GM18858 (cell line): ENCODE results near the gene DPF3.

ENCODE experiments used
- ATAC-seq: cut with Tn5 transposase; IDR thresholded peaks from one replicate; pipeline ENCODE4 v1.9.1; 2021; ENCODE audit not compliant: unreplicated experiment

The DPF3 gene

GRCh38 chr14:72801836-72802587 is 91.9 kb downstream of the DPF3 start:
- ATAC-seq = no peak

DNA sequence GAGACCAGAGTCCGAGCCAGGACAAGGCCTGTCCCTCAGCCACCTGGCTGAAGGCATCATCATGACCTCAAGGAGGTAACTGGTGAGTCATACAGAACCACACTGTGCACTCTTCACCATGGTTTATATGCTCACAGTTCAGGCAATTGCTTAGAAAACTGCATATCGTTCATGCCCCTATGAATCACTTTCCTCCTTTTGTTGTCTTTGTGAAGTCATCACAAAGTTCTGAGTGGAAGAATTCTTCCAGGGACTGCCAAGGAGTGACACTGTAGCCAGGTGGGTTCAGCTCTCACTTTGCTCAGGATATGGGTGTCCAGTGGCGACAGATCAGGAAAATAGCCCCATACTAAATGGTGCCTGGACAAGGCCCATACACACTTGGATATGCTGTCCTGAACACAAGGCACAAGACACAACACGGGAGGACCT is 92.5 kb downstream of the DPF3 start:
- ATAC-seq = no peak

DNA sequence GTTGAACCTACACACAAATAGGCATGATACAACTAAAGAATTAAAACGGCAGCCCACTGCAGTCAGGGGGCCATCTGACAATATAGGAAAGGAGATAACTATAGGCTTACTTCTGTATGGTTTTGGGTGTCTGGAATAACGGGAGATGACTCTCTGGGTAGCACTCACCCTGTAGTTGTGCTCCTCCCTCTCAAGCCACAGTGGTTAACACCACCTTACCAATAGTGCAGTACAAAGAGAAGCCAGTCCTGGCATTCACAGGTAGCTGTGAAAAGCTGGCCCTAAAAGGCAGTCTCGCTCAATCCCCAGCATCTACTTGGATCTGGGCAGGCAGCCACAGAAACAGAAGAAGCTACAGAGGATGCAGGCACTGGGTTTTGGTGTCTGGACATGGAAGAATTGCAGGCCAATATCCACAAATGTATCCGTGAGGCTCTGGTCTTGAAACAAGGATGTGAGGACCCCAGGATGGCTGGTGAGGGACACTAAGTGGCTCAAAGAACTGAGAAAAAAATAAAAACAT is 93.0 kb downstream of the DPF3 start:
- ATAC-seq = no peak

DNA sequence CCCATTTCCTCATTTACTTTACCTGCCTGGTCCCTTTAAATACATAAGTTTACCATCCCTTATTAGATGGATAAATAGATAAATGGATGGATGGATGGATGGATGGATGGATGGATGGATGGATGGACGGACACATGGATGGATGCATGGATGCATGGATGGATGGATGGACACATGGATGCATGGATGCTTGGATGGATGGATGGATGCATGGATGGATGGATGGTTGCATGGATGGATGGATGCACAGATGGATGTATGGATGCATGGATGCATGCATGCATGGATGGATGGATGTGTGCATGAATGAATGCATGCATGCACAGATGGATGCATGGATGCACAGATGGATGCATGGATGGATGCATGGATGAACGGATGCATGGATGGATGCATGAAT is 93.6 kb downstream of the DPF3 start:
- no peak for ATAC-seq

- ATAC-seq = no peak
These were observed 97.0 kb downstream of the DPF3 start for GRCh38 chr14:72796935-72797334.

GRCh38 chr14:72793156-72793939 is 100.6 kb downstream of the DPF3 start:
- no peak for ATAC-seq

DNA sequence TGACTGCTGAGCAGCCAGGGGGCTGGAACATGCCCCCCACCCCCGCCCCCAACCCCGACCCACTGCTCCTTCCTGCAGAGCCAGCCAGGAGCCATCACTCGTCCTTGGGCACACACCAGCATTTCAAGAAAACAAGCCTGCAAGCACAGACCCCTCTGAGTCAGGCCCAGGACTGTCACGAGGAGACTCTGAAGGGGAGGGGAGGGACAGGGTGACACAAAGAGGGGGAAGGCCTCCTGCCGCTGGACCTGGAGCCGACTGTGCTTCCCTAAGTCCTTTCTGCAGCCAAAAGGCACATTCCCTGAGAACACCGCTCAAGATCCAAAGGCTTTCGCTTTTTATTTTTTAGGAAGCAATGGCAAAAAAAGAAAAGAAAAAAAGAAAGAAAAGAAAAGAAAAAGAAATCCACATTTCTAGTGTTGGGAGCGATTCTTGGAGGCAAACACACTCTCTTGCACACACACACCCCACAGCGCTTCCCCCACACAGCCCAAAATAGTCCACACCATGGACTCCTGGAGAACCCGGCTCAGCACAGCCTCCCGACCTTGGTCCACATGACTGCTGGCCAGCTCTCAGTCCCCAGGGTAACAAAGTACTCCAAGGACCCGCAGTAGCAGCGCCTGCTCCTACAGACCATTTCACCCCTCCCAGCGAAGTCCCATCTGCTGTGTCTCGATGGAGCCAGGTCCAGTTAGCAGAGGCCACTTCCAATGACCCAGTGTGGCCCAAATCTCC is 101.7 kb downstream of the DPF3 start:
- ATAC-seq = no peak

GRCh38 chr14:72790887-72791566 is 102.9 kb downstream of the DPF3 start:
- no peak for ATAC-seq

DNA sequence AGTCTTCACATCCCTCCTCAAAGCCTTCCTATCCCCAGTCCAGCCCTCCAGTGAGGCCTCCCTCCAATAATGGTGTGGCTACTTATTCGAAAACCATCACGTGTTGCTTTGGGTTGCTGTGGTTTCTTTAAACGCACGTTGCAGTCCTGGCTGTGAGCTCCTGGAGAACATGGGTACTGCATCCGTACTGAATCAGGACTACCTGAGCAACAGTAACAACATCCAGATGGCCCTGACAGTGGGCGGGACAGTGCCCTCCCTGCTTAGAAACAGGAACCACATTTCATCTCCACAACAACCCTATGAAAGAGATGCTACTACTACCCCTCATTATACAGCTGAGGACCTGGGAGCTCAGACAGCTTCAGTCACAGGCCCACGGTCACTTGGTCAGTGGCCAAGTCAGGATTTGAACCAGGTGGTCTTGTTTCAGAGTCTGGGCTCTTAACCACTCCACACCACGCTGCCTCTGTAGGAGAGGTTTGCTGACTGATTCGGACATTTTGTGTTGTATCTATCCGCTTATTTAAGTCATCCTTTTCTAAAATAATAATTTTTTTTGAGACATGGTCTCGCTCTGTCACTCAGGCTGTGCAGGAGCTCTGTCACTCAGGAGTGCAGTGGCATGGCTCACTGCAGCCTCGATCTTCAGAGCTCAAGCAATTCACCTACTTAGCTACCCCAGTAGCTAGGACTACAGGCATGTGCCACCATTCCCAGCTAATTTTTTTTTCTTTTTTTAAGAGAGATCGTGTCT is 104.8 kb downstream of the DPF3 start:
- ATAC-seq = no peak

GRCh38 chr14:72788255-72788654 is 105.6 kb downstream of the DPF3 start:
- ATAC-seq = no peak

DNA sequence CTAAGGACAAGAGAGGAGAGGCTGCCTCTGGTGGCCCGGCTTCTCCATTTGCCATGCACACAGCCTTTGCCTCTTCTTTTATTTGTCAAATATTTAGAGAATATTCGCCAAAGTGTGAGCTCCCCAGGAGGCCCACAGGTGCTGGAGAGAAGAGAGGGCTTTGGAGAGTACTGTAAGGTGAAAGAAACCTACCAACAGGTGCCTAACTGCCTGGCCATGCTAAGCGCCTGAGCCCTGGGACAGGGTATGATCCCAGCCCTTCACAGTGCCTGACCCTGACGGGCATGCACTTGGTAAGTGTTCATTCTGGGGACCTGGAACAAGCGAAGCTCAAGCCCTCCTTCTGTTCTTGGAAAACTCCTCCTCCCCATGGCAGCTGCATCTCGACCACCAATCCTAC is 106.1 kb downstream of the DPF3 start:
- no peak for ATAC-seq

DNA sequence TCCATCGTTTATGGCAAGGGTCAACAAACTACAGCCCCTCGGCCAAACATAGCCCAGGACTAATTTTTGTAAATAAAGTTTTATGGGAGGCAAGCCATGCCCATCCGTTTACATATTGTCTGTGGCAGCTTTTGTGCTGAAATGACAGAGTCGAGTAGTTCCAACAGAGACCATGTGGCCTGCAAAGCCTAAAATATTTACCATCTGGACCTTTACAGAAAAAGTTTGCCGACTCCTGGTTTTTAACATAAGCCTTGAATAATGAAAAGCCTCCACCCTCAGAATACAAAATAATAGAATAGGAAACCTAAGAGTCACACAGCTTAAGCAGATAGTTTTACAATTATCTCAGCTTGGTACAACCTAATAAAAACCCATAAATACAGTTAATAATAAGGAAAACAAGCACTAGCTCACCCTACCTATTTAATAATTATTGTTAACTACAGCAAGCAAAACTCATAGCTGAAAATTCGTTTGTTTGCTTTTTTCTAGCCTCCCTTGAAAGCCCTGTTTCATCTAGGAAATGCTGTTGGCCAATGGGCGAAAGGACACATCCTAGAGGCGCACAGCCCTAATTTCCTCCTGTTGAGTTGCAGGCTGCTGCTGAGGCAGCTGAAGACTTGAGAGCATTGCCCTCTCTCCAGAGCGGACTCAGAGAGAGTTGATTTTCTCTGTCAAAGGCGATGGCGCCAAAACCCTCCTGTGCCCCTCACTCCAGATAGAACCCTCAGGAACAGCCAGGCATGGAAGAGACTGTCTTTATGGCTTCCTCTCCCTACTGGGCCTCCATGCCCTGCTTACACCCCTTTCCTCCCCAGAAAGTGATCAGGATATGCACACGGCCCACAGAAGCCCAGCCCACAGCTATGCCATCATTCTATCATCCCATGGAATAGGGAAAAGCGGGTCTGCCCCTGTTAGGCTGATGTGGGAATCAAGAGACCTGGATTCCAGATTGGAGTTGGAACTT is 107.2 kb downstream of the DPF3 start:
- ATAC-seq = no peak

GRCh38 chr14:72783741-72784140 is 110.2 kb downstream of the DPF3 start:
- no peak for ATAC-seq

DNA sequence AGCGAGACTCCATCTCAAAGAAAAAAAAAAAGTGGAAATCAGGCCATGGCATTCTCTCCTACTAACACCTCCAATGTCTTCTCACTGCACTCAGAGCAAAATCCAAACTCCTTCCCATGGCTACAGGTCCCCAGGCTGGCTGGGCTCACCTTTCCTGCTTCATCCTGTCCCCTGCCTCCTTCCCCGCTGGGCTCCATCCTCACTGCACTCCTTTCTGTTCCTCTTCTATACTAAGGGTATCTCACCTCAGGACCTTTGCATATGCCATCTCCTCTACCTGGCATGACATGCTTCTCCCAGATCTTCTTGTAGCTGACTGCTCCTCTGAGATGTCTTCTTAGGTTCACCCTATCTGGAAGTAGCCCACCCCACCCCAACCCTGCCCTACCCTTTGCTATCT is 111.1 kb downstream of the DPF3 start:
- no peak for ATAC-seq

DNA sequence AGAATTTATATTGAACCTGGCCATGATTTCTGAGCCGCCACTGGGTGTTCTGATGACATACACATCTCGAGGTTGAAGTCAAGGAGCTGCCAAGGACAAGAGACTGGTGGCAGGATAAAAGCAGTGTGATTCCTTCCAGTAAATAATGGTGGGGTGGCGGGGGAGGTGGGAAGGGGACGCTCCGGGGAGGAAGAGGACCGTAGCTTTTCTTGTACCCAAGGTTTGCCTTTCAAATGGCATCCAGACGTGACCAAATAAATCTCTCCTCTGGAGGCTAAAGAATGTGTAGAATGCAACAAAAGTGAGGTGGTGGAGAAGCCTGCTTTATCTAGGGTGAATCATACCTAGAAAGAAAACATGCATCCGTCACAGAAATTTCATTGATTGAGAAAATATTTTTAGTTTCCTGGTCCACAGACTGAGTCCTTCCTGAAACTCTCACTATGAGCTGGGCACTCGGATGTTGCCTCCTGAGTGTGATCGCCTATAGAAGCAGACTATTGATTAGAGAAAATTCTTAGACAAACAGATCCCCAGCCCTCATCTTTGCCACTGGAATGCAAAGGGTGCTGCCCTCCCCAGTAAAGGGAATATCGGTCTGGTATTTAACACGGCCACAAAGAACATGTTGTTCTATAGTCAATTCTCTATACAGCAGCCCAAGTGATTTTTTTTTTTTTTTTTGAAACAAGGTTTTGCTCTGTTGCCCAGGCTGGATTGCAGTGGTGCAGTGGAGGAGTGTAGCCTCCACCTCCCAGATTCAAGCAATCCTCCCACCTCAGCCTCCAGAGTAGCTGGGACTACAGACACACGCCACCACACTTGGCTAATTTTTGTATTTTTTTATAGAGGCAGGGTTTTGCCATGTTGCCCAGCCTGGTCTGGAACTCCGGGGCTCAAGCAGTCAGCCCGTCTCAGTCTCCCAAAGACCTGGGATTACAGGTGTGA is 112.1 kb downstream of the DPF3 start:
- ATAC-seq = no peak

- ATAC-seq = no peak
These were observed 113.2 kb downstream of the DPF3 start for GRCh38 chr14:72780751-72781150.

DNA sequence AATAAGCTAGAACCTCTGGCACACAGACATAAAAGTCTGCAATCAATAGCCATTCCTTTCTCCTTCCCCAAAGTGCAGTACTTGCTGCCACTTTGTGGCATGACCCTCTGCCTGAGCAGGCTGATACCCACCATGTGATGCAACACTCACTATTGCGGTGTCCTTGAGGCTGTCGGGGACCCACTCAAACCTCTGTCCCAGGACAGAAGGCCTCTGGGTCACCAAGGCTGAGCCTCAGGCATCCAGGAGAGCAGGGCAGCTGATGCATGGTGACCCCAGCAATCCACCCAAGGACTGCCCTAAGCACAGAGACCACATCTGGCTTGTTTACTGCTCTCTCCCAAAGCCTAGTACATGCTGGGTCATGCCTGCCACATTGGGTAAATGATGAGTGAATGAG is 114.2 kb downstream of the DPF3 start:
- no peak for ATAC-seq

GRCh38 chr14:72777636-72778035 is 116.3 kb downstream of the DPF3 start:
- ATAC-seq = no peak
